AG09309 (cell line): ENCODE data around the gene DNAH14.

Source experiments
- DNase-seq: peaks from one replicate; pipeline ENCODE4 v3.0.0-alpha.2; 2010; ENCODE audit warnings: low read depth
- H3K4me3 ChIP-seq: 2 replicates; pipeline ENCODE4 v1.5.1; 2011; ENCODE audit warnings: mild to moderate bottlenecking, low read depth, low read length, moderate library complexity; ENCODE audit not compliant: control insufficient read depth
- TF ChIP-seq, protein P1 (sequence below): IDR thresholded peaks from 2 replicates; pipeline ENCODE4 v1.5.1; 2011; ENCODE audit warnings: mild to moderate bottlenecking, low read depth, low read length, inconsistent platforms; ENCODE audit not compliant: insufficient read depth, control insufficient read depth; ENCODE audit errors: missing control alignments

Gene DNAH14

DNA sequence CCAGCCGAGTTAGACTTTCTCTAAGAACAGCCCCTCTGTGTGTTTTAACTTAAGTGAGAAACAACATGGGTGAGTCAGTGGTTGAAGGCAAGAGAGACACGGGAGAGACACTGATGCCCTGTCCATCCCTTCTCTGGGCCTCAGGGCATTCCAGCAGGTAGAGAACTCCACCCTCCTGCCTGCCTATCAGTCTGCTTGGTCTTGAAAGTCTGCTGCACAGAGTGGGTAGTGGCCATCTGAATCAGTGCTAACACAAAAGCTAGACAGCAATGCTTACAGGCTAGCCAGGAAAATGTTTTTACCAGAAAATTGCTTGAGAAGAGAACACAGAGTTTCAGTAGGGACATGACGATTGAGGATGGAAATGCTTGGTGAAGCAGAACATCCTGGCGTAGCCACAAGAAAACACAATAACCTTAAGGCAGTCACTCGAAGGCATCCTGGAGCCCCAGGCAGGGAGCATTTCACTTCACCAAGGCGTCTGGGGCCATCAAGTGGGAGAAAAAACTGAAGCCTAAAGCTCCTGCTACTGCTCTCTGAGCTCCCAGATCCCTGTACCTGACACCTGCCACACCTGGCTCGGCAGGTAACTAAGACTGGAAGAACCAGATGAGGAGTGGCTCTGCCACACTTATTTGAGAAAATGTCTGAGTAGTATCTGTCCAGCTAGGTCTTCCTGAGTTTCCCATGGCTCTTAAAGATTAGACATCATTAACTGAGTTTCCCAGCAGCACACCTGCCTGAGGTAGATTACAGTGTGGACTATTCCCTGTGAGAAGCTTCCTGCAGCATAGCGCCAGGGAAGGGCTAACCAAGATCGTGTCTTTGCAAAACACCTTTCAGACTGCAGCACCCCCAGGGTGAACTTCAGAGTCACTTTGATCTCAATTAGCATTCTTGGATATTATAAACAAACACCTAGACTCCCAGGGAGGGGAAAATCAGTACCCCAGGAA, 516.4 kb downstream of the DNAH14 start:
- TF ChIP-seq, protein P1, sequence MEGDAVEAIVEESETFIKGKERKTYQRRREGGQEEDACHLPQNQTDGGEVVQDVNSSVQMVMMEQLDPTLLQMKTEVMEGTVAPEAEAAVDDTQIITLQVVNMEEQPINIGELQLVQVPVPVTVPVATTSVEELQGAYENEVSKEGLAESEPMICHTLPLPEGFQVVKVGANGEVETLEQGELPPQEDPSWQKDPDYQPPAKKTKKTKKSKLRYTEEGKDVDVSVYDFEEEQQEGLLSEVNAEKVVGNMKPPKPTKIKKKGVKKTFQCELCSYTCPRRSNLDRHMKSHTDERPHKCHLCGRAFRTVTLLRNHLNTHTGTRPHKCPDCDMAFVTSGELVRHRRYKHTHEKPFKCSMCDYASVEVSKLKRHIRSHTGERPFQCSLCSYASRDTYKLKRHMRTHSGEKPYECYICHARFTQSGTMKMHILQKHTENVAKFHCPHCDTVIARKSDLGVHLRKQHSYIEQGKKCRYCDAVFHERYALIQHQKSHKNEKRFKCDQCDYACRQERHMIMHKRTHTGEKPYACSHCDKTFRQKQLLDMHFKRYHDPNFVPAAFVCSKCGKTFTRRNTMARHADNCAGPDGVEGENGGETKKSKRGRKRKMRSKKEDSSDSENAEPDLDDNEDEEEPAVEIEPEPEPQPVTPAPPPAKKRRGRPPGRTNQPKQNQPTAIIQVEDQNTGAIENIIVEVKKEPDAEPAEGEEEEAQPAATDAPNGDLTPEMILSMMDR = no peak
- DNase-seq = no peak
- H3K4me3 ChIP-seq = no peak overlapping the region

DNA sequence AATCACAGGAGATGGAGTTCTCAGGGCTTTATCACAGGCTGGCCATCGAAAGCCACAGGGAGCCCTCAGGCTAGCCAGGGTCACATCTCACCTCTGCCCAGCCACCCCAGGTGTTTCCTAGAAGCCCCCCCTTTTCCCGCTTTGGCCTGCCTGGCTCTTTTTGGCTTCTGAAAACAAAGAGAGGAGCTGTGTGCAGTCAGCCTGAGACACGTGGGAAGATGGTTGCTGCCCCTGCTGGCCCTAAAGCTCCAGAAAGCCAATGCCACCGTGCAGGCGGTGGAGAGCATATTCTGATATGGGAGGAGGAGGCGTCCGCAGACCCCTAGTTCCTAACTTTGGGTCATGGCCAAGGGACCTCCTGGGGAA, 517.1 kb downstream of the DNAH14 start:
- no peak overlapping the region for H3K4me3 ChIP-seq
- DNase-seq = no peak
- TF ChIP-seq, protein P1 = no peak

DNA sequence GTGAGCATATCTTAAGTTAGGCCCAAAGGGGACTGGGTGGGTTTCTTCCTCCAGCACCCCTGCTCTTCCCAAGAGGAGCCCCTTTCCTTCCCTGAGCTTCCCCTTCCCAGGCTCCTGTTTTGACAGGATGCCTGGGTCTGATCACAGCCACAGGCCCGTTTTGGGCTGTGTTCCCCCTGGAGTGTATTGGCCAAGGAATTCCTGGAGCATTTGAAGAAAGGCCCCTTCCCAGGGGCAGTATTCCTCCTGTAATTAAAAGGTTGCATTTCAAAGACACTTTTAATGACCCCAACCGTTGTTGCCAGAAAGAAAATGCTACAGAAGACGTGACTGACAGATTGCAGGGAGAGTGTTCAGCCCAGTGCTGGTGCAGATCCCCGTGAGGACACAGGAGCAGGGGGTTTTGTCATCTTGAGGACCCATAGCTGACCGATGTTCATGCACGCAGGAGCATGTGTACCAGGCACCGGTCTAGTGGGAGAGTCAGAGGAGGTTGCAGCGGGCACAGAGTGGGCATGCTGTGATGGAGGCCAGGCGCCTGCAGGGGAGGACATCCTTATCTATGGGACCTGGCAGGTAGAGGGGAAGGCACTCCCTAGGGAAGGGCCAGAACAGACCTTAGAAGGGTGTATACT, 517.6 kb downstream of the DNAH14 start:
- TF ChIP-seq, protein P1 = no peak
- no peak for DNase-seq
- H3K4me3 ChIP-seq = no peak overlapping the region

DNA sequence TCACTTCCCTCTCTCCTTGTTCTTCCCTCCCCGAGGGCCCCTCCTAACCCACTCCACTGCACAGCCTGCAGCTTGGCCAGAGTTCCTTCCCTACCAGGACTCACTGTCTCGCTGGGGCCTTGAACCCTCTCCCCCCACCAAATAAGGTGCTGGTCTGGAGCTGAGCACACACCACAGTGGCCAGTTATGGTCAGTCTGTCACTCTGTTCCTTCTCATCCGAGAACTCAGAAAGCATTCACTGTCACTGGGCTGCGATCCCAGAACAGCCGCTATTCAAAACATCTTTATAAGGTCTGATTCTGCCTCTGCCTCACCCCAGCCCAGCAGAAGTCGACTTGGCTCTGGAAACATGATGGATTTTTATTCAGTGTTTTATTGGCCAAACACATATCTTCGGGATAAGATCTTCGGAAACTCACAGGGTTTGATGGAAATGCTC, 518.2 kb downstream of the DNAH14 start:
- no peak for DNase-seq
- no peak overlapping the region for H3K4me3 ChIP-seq
- TF ChIP-seq, protein P1 = no peak

DNA sequence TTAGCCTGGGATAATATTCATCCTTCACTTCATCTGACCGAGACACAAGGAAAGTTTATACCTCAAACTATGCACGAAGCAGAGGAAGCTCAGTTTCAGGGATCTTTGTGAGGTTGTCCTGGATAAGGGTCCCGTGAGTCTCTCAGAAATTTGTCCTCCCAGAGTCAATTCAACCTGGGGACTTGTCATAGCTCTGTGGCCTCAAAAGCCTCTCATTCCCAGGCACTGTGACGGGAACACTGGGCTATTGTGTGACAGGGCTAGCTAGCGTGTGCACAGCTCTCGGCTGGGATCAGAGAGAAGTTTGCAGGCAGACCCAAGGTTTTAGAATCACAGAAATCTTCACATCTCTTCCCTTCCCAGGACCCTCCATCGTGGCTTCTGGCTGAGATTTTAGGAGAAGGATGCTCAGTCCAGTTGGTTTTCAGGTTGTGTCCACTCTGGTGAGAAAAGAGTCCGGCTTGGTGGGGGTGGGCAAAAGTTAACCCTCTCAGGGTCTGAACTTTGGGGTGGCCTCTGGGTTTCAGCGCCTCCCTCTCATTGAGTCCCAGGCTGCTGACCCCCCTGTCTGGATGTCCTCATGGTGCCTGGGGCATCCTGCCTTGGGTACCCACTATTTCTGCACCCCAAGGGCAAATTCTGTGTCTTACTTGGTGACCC, 518.8 kb downstream of the DNAH14 start:
- H3K4me3 ChIP-seq = no peak overlapping the region
- TF ChIP-seq, protein P1 = no peak

More for the DNA sequence above, 518.8 kb downstream of the DNAH14 start:
- DNase-seq = no peak
